ENCODE data around the gene IL1RAPL1. TPM values are rescaled to one million over a fixed set of nuclear protein-coding genes. Genes with fewer than 3 reads are reported as not detected.

IL1RAPL1 gene
- total RNA-seq: 0.06 and 0.16 TPM in 2 replicates

DNA sequence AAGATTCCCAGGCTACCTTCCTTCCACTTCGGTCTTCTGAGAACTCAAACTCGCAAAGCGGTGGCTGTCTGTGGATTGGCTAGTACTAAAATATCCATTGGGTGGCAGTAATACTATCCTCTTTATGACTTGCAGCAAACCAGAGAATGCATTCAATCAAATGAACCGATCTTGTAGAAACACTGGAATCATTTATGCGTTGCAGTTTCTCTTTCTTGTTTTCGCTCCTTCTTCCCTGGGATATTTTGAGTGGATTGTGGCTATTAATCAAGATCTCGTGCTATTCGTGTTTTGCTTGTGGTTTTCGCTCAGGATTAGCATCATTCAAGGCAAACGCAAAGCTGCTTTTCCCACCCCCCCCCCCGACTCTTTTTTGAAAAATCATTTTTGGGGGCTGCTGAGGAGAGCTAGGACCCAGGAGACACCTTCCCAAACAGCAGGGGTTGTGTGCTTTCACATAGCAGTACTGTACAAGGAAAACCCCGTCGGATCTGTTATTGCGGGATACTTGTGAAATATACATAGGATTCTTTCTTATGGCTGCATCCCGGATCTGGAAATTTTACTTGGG is at the start of gene IL1RAPL1:
IL1RAPL1 (plus strand) TSS at position 466 of the 571 bp plus-strand sequence.

